Mammary epithelial cell (primary cell): ENCODE results near the gene KIFAP3.

Experiments
- CTCF ChIP-seq, 2 donors: IDR thresholded peaks in 1 of 2; conservative IDR thresholded peaks in 1 of 2; 2 replicates each; pipeline ENCODE4 v1.5.1; 2011 to 2012; ENCODE audit warnings: inconsistent platforms in 2 of 2, low read length in 2 of 2, mild to moderate bottlenecking in 2 of 2, control low read depth in 1 of 2, low read depth in 1 of 2; ENCODE audit not compliant: insufficient read depth in 1 of 2; ENCODE audit errors: extremely low read depth in 1 of 2
- EZH2 ChIP-seq: IDR thresholded peaks from 2 replicates; pipeline ENCODE4 v1.6.1; 2012; ENCODE audit warnings: low read length, inconsistent platforms, borderline replicate concordance

GRCh38 chr1:170086399-170087032 lies 12.0 kb upstream of the KIFAP3 start:
- TF ChIP-seq CTCF (conservative IDR thresholded peaks at IDR 0.05 in 1 of 2, IDR thresholded peaks at IDR 0.05 in 1 of 2; ENCODE audit: extremely low read depth in 1 of 2, insufficient read depth in 1 of 2, low read depth in 1 of 2, low read length in 2 of 2) (no peak), EZH2 (no peak)
